ENCODE results near the gene SLC25A26. TPM values are rescaled to one million over a fixed set of nuclear protein-coding genes. Genes with fewer than 3 reads are reported as not detected.
A peak's percentile ranks its signal among the peaks of the same experiment; 100 is the strongest.

Gene SLC25A26
- total and polyA plus RNA-seq, 2 of the 13 experiments (the other 11 are each of a cell fraction or from before 2014, with no cell fraction given), result 23.1 to 32.7 TPM

GRCh38 chr3:66344391-66344811, 123.6 kb downstream of the SLC25A26 start (continued):
- TF ChIP-seq ZHX2 (IDR thresholded peaks at IDR 0.05; ENCODE audit: low read depth) (no peak), ZHX2 (CRISPR knock-in tag; IDR thresholded peaks at IDR 0.05; ENCODE audit: borderline replicate concordance) (no peak), ZNF484 (CRISPR knock-in tag; IDR thresholded peaks at IDR 0.05; ENCODE audit: borderline replicate concordance, low read depth) (no peak), ZNF646 (CRISPR knock-in tag; IDR thresholded peaks at IDR 0.05) (no peak), SOX6 (IDR thresholded peaks at IDR 0.05) (no peak), SOX6 (CRISPR knock-in tag; IDR thresholded peaks at IDR 0.05) (peak; percentile 77), ZNF160 (CRISPR knock-in tag; IDR thresholded peaks at IDR 0.05) (no peak), ZFP1 (CRISPR knock-in tag; IDR thresholded peaks at IDR 0.05) (no peak), GTF3A (CRISPR knock-in tag; conservative IDR thresholded peaks at IDR 0.05) (no peak), ZNF280B (CRISPR knock-in tag; IDR thresholded peaks at IDR 0.05; ENCODE audit: borderline replicate concordance) (no peak), IRX3 (CRISPR knock-in tag; IDR thresholded peaks at IDR 0.05; ENCODE audit: borderline replicate concordance, low read depth) (no peak), MXI1 (IDR thresholded peaks at IDR 0.05; ENCODE audit: borderline replicate concordance, low read depth, low read length) (no peak), SETDB1 (CRISPR knock-in tag; IDR thresholded peaks at IDR 0.05; ENCODE audit: borderline replicate concordance) (no peak), SOX13 (IDR thresholded peaks at IDR 0.05) (no peak; the same call in 1 of the 2 replicates), SOX13 (CRISPR knock-in tag; conservative IDR thresholded peaks at IDR 0.05 in 1 of 2, IDR thresholded peaks at IDR 0.05 in 1 of 2) (peak in 1 of 2 experiments; percentile 82; a peak in 2 of 4 replicates), ZNF598 (CRISPR knock-in tag; IDR thresholded peaks at IDR 0.05; ENCODE audit: borderline replicate concordance) (no peak), ISX (CRISPR knock-in tag; conservative IDR thresholded peaks at IDR 0.05) (no peak), RELA (CRISPR knock-in tag; IDR thresholded peaks at IDR 0.05) (no peak)
